H1 (cell line): ENCODE measurements around the gene FADS6. TPM values are rescaled to one million over a fixed set of nuclear protein-coding genes. Genes with fewer than 3 reads are reported as not detected.

Experiments
- BRCA1 ChIP-seq: IDR thresholded peaks from 2 replicates; pipeline ENCODE4 v1.6.1; 2012; ENCODE audit warnings: low read depth, low read length, improper control_type of control experiment
- CHD7 ChIP-seq: fragments of 300-600 bp; sonication (generic); IDR thresholded peaks from 2 replicates; pipeline ENCODE4 v1.7.1; 2012; ENCODE audit warnings: low read length, moderate library complexity, mild to moderate bottlenecking, inconsistent platforms; ENCODE audit not compliant: insufficient replicate concordance
- EP300 ChIP-seq, 2 experiments: IDR thresholded peaks; 1 replicate in 1 of 2; 2 replicates in 1 of 2; pipeline ENCODE4 v1.6.1; 2011 to 2012; ENCODE audit warnings: low read depth in 2 of 2, low read length in 2 of 2, mild to moderate bottlenecking in 2 of 2, borderline replicate concordance in 1 of 2, inconsistent platforms in 1 of 2, moderate library complexity in 1 of 2
- GTF2F1 ChIP-seq: IDR thresholded peaks from 2 replicates; pipeline ENCODE4 v1.6.1; 2012; ENCODE audit warnings: low read depth, low read length, improper control_type of control experiment, borderline replicate concordance
- YY1 ChIP-seq: IDR thresholded peaks from 2 replicates; pipeline ENCODE4 v1.6.1; 2011; ENCODE audit warnings: low read depth, mild to moderate bottlenecking, low read length
- polyA plus RNA-seq, 7 experiments: library from polyadenylated mRNA; depleted of rRNA in 3 of 7; stranded (reverse) in 5 of 7; unstranded in 2 of 7; fragments of >200 nt in 5 of 7; fragments of 200-250 nt in 2 of 7; gene quantifications; 1 replicate in 5 of 7; 2 replicates in 1 of 7; 4 replicates in 1 of 7; pipeline versions ENCODE4 v1.2.1 to v1.2.3, GENCODE V29; 2011 to 2013; ENCODE audit warnings: missing spikeins in 2 of 7, mixed read lengths in 2 of 7
- total RNA-seq: library from RNA; stranded (reverse); fragmentation: NEBNext Ultra II Directional; extraction: Animal tissue kit (Norgen Biotek cat#: 25700); gene quantifications from 2 replicates; pipeline ENCODE4 v1.2.1, GENCODE V29; 2021

FADS6 gene
- total and polyA plus RNA-seq, 2 of the 8 experiments (the other 6 are each of a cell fraction or from before 2014, with no cell fraction given) = 0.56 to 2.5 TPM

GRCh38 chr17:74846621-74847020, 46.8 kb downstream of the FADS6 start (continued):
- no peak for TF ChIP-seq CHD7
- TF ChIP-seq BRCA1 = no peak
- TF ChIP-seq GTF2F1 = no peak
- TF ChIP-seq YY1 = no peak
- TF ChIP-seq EP300 (IDR thresholded peaks at IDR 0.05; ENCODE audit: borderline replicate concordance in 1 of 2, low read depth in 2 of 2, low read length in 2 of 2) = no peak
